ENCODE measurements around the gene GM2A. TPM values are rescaled to one million over a fixed set of nuclear protein-coding genes. Genes with fewer than 3 reads are reported as not detected.

Gene GM2A
- total and polyA plus RNA-seq, 2 experiments from 2014 or later = 14.9 to 27.6 TPM

DNA sequence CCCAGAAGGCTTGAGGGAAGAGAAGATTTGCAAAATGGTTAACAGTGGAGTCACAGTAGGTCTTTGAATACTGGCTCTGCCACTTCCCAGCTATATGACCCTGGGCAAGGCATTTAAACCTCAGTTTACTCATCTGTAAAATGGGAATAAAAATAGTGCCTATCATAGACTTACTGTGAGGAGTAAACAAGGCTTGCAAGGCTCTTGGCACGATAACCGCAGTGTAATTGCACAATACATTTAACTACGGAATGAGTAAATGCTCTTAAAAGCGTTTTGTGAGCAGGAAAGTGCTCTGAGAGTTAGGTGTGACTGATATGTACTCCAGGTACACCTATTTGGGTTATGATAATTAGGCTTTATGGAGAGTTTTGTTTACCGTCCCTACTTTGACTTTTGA is 42.2 kb downstream of the GM2A start:
- TF ChIP-seq, protein P1, sequence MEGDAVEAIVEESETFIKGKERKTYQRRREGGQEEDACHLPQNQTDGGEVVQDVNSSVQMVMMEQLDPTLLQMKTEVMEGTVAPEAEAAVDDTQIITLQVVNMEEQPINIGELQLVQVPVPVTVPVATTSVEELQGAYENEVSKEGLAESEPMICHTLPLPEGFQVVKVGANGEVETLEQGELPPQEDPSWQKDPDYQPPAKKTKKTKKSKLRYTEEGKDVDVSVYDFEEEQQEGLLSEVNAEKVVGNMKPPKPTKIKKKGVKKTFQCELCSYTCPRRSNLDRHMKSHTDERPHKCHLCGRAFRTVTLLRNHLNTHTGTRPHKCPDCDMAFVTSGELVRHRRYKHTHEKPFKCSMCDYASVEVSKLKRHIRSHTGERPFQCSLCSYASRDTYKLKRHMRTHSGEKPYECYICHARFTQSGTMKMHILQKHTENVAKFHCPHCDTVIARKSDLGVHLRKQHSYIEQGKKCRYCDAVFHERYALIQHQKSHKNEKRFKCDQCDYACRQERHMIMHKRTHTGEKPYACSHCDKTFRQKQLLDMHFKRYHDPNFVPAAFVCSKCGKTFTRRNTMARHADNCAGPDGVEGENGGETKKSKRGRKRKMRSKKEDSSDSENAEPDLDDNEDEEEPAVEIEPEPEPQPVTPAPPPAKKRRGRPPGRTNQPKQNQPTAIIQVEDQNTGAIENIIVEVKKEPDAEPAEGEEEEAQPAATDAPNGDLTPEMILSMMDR (IDR thresholded peaks at IDR 0.05; ENCODE audit: poor library complexity) = no peak
- TF ChIP-seq EZH2 (IDR thresholded peaks at IDR 0.05; ENCODE audit: borderline replicate concordance) (no peak), EZH2phosphoT487 (IDR thresholded peaks at IDR 0.05; ENCODE audit: low read depth, severe bottlenecking, unreplicated experiment) (no peak)
- Histone ChIP-seq H2AFZ (no peak overlapping the region), H3K27me3 (no peaks in the 10 kb centered on the region), H3K9me3 (ENCODE audit: low read depth) (no peaks in the 10 kb centered on the region), H3K27ac (no peak overlapping the region), H3K79me2 (no peaks in the 10 kb centered on the region), H3K36me3 (replicated peaks; ENCODE audit: insufficient read depth, low read depth) (no peaks in the 10 kb centered on the region), H3K4me2 (no peak overlapping the region), H3K9me2 (replicated peaks; ENCODE audit: insufficient read depth) (no peaks in the 10 kb centered on the region), H3K4me3 (no peak overlapping the region), H3K4me1 (ENCODE audit: insufficient read depth) (peaks cover 6% of the 10 kb centered on the region), H4K20me1 (ENCODE audit: insufficient read depth, poor library complexity, severe bottlenecking) (no peaks in the 10 kb centered on the region)
- no peak for DNase-seq (ENCODE audit: low spot score)
- WGBS (ENCODE audit: low lambda C conversion rate, missing lambda C conversion rate) = 59% methylated on average over 5 of the region's 5 CpGs

DNA sequence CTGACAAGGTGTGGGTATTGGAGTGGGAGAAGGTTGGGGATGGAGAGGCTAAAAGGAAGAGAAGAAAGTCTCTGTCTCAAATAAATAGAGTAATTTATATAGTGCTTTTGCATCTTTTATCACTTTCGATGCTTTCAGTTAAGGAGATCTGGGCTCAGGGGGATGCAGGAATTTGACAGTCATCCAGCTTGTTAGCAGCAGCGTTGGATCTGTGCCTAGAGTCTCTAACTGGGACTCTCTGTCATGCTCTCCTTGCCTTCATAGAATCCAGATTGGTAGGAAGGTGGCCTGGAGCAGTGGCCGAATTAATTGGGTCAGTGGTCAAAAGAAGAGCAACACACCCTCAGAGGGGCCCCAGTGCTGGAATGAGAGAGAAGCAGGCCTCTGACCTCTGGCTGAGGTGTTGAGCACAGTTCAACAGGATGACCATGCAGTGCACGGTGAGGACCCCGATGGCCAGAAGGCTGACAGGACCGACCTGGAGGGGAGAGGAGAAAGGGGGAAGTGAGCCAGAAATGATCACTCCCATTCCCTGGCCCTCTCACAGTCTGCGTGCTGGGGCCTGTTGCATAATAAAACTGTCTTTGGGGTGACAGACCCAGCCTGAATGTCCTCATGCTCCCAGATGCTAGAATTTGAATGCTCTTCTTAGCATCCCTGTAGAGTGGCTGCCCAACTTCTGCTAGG is 42.9 kb downstream of the GM2A start:
- no peaks in the 10 kb centered on the region for H3K9me2 ChIP-seq (replicated peaks; ENCODE audit: insufficient read depth)
- no peak overlapping the region for H3K27ac ChIP-seq
- no peaks in the 10 kb centered on the region for H3K9me3 ChIP-seq (ENCODE audit: low read depth)
- no peak overlapping the region for H3K4me3 ChIP-seq
- 67% methylated on average over 7 of the region's 7 CpGs for WGBS (ENCODE audit: low lambda C conversion rate, missing lambda C conversion rate)
- H3K4me2 ChIP-seq = no peak overlapping the region
- no peaks in the 10 kb centered on the region for H4K20me1 ChIP-seq (ENCODE audit: insufficient read depth, poor library complexity, severe bottlenecking)
- DNase-seq (ENCODE audit: low spot score) = no peak
- no peak for TF ChIP-seq EZH2 (IDR thresholded peaks at IDR 0.05; ENCODE audit: borderline replicate concordance)
- TF ChIP-seq, protein P1 (IDR thresholded peaks at IDR 0.05; ENCODE audit: poor library complexity) = no peak
- TF ChIP-seq EZH2phosphoT487 (IDR thresholded peaks at IDR 0.05; ENCODE audit: low read depth, severe bottlenecking, unreplicated experiment) = no peak
- H3K36me3 ChIP-seq (replicated peaks; ENCODE audit: insufficient read depth, low read depth) = no peaks in the 10 kb centered on the region
- no peaks in the 10 kb centered on the region for H3K79me2 ChIP-seq
- peaks cover 3% of the 10 kb centered on the region for H3K27me3 ChIP-seq
- H3K4me1 ChIP-seq (ENCODE audit: insufficient read depth) = peaks cover 6% of the 10 kb centered on the region
- H2AFZ ChIP-seq = no peak overlapping the region

DNA sequence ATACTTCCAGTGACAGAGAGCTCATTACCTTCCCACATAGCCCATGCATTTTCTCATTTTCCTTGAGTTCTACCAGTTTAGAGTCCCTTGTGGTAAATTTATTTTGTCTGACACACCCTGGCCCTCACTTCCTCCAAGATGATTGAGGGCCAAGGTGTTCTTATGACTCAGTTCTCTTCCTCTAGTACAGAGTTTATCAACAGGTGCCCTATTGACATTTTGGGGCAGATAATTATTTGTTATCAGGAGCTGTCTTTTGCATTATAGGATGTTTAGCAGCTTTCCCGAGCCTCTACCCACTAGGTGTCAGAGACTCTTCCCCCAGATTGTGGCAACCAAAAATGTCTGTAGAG is 43.5 kb downstream of the GM2A start:
- Histone ChIP-seq H2AFZ (no peak overlapping the region), H3K4me3 (no peak overlapping the region), H3K4me2 (no peak overlapping the region), H3K27me3 (peaks cover 4% of the 10 kb centered on the region), H3K36me3 (replicated peaks; ENCODE audit: insufficient read depth, low read depth) (no peaks in the 10 kb centered on the region), H3K4me1 (ENCODE audit: insufficient read depth) (peaks cover 6% of the 10 kb centered on the region), H3K27ac (no peak overlapping the region), H4K20me1 (ENCODE audit: insufficient read depth, poor library complexity, severe bottlenecking) (no peaks in the 10 kb centered on the region), H3K79me2 (no peaks in the 10 kb centered on the region), H3K9me3 (ENCODE audit: low read depth) (no peaks in the 10 kb centered on the region), H3K9me2 (replicated peaks; ENCODE audit: insufficient read depth) (no peaks in the 10 kb centered on the region)
- no peak for DNase-seq (ENCODE audit: low spot score)
- 72% methylated on average over 1 of the region's 1 CpG for WGBS (ENCODE audit: low lambda C conversion rate, missing lambda C conversion rate)
- TF ChIP-seq EZH2 (IDR thresholded peaks at IDR 0.05; ENCODE audit: borderline replicate concordance) = no peak
- TF ChIP-seq, protein P1 (IDR thresholded peaks at IDR 0.05; ENCODE audit: poor library complexity) = no peak
